ENCODE measurements around the gene CXADR. TPM values are rescaled to one million over a fixed set of nuclear protein-coding genes. Genes with fewer than 3 reads are reported as not detected.
"Not testable (repeated sequence)": the region's sequence is repeated elsewhere in the genome, so short reads cannot be mapped to it uniquely, and the experiment has no call there.

Gene CXADR
- total RNA-seq (2014; rRNA removed; shearing (Covaris generic)), result 11.7 and 14.3 TPM in 2 replicates
- polyA plus RNA-seq (2015; cell fraction: cytosol; rRNA removed), result 0.47 and 0.66 TPM in 2 replicates
- 0.33 and 0.78 TPM in 2 replicates for polyA plus RNA-seq (2015; cell fraction: nucleus; rRNA removed)

DNA sequence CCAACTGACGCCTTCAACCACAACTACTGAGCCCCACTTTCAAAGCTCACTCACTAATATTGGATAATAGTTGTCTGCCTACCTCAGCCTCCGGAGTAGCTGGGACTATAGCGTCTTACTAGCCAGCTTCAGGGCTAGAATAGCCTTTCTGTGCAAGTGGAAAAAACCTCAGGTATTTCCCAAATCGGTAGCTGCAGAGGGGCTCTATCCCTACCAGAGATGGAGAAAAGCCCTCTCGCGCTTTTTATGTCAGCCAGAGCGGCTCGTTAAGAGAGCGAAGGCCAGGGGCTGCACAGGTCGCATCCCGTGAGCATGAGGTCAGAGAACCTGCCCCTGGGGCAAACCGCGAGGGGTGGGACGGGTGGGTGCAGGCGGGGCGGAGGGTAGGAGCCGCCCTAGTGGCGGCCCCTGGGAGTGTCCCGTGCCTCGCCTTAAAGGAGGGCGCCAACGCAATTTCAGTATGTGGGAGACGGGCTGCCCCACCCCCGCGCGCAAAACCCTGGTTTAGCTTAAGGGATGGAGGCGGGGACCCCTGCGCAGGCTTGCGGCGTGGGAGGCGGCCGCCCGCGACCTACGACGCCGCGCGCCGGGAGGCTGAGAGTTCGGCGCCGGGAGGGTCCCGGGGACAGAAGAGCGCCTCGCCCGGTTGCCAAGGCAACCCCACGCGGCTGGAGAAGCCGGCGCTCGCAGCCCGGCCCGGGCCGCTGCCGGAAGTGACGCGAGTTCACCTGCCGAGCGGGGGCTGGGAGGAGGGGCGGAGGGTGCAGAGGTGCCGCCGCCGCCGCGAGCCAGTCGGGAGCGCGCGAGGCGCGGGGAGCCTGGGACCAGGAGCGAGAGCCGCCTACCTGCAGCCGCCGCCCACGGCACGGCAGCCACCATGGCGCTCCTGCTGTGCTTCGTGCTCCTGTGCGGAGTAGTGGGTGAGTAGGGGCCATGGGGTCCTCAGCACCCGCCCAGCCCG, at the start of gene CXADR:
Gene CXADR, plus strand, starts transcription at position 791 of the 961 bp plus-strand sequence. Its CDS starts 87 bp downstream, at position 878.
- DNase-seq (ENCODE audit: low read depth), result peak; percentile 72

DNA sequence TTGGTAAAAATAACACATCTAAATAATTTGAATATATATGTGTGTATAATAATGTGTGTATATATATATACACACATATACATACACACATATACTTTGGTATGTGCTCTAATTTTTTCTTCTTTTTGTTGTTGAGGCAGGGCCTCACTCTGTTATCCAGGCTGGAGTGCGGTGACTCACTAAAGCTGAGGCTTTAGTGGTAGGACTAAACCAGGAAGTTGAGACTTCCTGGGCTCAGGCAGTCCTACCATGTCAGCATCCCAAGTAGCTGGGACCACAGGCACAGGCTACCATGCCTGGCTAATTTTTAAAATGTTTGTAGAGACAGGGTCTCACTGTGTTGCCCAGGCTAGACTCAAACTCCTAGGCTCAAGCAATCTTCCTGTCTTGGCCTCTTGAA, 46.7 kb upstream of the CXADR start:
- peak; percentile 83 for DNase-seq (ENCODE audit: low read depth)

DNA sequence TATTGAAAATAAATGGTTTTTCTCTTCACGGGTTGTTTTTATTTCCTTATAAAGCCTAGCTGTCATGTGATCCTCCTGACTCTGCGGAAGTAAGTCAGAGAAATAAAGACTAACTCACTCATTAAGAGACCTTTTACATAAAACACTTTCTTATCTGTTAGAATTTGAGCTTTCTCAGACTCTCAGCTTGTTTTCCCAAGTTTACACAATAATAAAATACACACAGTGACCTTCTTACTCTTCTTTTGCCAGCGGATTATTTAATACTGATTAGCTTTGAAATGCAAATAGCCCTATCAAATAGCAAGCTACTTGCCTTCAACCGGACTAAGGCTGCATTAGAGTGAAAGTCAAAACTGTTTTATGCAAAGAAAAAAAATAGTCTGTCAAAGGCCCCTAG, 45.5 kb upstream of the CXADR start:
- DNase-seq (ENCODE audit: low read depth), result no peak

DNA sequence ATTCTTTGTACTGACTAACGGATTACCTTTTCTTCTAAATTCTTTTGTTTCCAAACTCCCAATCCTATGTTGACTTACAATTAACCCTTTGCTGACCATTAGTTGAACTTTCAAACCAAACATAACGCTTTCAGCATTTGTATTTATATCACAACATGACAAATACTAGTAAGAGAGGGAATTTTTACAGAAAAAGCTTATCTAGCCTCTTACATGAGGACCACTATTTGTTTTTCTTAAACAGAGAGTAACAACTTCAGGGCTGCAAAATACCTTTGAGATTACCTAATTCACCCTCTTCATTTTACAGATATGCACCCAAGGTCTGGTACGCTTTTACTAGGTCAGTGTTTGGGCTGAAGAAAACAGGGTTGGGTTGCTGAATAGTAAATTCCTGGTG, 45.0 kb upstream of the CXADR start:
- no peak for DNase-seq (ENCODE audit: low read depth)

DNA sequence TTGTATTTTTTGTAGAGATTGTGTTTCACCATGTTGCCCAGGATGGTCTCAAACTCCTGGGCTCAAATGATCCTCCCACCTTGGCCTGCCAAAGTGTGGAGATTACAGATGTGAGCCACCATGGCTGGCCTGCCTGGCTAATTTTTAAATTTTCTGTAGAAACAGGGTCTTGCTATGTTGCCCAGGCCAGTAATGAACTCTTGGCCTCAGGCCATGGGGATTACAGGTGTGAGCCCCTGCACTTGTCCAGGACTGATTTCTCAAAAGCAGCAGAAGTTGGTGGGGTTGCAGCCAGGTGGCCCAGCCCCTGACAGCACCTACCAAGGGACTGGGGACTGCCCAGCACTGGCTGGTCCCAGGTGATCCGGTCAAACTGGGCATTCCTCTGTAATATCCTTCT, 44.1 kb upstream of the CXADR start:
- DNase-seq (ENCODE audit: low read depth), result no peak

DNA sequence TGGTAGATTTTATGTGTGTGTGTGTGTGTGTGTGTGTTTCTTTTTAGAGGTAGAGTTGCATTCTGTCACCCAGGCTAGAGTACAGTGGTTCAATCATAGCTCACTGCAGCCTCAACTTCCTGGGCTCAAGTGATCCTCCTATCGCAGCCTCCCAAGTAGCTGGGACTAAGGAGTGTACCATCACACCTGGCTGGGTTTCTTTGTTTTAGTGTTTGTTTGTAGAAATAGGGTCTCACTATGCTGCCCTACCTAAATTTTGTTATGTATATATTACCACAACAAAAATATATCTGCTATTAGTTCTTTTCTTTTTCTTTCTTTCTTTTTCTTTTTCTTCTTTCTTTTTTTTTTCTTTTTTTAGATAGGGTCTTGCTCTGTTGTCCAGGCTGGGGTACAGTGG, 43.1 kb upstream of the CXADR start:
- DNase-seq (ENCODE audit: low read depth), result no peak

DNA sequence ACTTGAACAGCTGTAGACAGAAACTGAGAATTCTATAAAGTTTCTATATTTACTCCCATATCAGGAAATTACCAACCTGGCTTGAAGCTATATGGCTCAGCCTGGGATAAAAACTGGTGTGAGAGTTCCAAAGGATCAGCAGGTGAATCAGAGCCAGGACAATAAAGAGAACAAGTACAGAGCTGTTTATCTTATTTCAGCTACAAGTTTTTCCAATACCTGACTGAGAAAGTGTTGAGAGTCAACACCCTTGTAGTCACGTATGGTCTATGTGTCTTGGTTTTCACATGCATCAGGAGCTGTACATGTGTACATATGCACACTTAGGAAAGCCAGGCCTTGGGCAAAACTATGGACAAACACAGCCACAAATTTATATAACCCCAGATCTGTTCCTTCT, 40.7 kb upstream of the CXADR start:
- DNase-seq (ENCODE audit: low read depth), result no peak

DNA sequence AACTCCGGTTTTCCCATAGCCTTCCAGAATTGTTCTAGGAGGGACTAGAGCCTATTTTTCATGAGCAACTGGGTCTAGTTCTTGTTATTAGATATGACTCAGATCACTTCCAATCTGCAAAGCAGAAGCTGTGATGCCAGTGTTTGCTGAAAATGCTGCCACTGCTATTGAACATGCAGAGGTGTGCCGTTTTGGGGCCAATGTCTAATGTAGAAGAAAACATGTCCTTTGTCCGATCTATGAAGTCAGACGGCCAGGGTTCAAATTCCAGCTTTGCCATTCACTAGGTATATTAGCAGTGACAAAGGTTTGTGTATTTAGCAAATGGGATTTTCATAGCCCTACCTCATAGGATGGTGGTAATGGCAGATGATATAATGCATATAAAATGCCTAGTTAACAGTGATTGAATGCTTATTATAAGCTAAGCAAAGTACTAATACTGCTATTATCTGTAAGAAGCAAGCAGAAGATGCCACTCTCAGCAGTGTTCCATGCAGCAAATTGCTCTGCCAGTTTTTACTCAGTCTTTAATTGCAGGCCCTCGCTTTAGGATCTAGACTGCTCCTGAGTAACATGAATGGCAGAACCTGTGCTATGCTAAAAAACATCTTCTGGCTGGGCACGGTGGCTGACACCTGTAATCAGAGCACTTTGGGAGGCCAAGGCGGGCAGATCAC, 40.1 kb upstream of the CXADR start:
- no peak for DNase-seq (ENCODE audit: low read depth)

DNA sequence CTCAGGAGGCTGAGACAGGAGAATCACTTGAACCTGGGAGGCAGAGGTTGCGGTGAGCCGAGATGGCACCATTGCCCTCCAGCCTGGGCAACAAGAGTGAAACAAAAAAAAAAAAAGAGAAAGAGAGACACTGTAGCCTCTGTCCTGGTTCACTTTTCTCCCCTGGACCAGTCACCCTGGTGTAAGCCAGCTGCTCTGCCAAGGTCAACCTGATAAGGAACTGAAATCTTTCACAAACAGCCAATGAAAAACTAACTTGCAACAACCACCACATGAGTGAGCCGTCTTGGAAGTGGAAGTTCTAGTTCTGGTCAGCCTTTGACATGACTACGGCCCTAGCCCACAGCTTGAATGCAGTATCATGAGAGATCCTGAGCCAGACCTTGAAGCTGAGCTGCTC, 36.8 kb upstream of the CXADR start:
- no peak for DNase-seq (ENCODE audit: low read depth)

DNA sequence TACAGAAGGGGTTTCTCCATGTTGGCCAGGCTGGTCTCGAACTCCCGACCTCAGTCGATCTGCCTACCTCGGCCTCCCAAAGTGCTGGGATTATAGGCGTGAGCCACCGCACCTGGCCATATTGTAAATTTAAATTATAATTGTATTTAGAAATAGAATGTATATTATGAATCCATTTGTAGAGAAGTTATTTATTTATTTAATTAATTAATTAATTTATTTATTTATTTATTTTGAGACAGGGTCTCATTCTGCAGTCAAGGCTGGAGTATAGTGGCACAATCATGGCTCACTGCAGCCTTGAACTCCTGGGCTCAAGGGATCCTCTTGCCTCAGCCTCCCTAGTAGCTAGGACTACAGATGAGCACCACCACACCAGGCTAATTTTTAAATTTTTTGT, 34.7 kb upstream of the CXADR start:
- not testable (repeated sequence) for DNase-seq (ENCODE audit: low read depth)

DNA sequence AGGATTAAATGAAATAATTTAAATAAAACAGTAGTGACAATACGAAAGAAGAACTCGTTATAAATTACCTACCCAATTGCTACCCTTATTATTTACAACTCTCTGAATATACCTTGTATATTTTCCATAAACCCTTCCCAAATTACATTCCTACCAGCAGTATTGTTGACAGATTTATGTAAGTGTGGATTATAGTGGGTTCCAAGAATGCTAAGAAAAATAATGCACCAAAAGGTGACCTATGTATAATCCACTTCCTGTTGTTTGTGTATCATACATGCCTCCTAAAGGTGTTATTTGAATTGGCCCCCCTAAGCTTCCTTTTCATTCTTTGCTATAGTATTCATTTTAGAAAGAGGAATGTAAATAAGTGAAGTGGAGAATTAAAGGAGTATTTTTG, 33.2 kb upstream of the CXADR start:
- no peak for DNase-seq (ENCODE audit: low read depth)

DNA sequence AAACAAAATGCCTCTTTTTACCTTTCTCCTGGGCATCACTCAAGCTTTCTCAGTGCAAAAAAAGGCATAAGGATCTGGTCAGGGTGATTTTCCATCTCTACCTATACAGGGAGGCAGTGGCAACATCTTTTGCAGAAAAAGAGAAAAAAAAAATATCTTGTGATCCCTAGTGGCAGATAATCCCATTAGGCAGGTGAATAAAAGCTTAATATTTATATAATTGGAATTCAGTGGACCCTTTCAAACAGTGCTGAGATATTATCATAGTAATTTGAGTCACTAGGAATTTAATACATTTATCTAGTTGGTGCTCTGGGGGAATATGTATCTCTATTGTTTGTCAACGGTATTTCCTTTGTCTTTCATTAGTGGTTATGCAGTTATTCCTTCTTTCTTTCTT, 29.9 kb upstream of the CXADR start:
- no peak for DNase-seq (ENCODE audit: low read depth)

DNA sequence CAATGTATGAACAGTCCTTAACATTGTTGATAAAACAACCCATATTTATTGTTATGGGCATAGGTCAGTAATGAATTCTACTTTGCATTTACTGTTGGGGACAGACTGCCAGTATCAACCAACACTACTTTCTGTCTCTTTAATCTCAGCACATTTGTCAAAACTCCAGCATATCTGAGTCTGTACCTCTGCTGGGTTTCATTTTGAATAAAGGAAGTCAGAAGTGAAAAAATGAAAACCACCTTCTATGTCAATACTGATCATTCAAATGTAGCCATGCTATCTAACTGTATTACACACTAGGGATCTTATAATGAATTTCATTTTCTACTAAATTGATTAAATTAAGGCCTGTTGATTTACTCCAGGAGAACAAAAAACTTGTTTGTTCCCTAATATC, 24.2 kb upstream of the CXADR start:
- DNase-seq (ENCODE audit: low read depth), result no peak

DNA sequence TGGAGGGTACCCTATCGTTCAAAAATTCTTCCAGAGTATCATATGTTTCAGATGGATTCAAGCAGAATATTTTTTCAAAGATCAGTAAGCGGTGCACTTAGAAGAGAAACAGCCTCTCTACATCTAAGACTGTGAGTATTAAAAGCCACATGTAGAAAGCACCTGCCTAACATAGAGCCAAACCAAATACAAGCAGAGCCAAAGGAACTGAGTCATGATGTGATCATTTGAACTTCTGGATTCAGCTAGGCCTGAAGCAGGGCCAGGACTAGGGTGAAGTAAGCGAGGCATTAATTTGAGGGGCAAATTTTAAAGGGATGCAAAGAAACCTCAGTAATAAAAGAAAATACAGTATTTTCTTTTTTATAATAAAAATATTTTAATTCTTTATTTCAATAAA, 23.3 kb upstream of the CXADR start:
- DNase-seq (ENCODE audit: low read depth), result peak; percentile 91

DNA sequence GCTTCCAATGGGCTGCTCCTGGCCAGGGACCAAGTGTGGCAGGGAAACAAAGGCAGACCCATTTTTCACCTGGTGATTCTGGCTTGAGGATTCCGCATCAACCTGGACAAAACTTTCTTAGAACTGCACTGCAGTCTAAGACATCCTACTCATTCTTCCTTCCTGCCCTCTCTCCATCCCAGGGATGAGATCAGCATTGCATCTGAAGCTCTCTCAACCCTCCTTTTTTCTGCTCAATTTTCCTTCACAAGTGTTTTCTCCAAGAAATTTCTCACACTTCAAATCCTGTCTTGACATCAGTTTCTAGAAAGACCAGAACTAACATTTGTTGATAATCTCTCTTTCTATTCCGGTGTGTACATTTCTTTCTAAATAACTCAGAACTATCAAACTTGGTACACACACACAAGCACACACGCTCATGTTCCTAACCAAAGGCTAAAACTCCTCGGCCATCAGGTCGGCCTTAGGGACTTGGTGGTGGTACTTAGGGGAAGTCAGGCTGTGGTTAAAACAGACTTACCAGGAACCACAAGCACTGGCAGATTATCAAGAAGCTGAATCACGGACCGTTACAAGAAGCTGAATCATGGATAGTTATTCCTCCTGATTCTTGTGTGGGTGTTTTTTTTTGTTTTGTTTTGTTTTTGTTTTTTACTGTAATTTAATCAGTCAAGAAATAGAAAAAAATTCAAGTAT, 21.0 kb upstream of the CXADR start:
- DNase-seq (ENCODE audit: low read depth), result peak; percentile 96

DNA sequence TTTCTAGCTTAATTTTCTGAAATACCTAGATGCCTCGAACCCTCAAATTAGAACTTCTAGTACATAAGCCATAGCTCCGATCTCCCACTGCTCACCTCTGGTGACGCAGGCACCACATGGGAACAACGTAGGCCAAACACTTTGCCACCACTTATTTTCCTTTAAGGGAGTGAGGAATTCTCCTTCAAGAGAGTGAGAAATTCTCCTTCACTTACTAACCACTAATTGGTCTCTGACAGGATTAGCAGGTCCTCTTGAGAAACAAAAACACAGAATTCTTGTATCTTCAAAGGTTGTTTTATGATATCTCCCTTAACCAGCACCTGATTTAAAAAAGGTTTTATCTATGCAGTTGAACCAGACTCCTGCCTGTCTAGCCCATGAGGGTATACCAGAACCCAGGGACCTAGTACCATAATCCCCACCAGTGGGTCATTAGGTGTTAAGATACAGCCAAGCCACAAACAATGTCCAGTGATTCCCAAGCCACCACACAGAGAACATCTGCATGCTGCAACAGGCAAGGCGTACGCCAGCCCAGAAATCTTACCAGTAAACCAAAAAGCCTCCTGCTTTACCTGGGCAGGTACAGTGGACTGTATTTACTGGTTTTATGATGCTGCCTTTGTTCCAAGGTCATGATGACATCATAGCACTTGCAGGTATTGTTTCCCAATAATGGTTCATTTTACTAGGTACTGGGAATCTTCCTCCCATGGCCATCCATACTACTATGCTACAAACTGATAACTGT, 20.3 kb upstream of the CXADR start:
- DNase-seq (ENCODE audit: low read depth), result no peak

DNA sequence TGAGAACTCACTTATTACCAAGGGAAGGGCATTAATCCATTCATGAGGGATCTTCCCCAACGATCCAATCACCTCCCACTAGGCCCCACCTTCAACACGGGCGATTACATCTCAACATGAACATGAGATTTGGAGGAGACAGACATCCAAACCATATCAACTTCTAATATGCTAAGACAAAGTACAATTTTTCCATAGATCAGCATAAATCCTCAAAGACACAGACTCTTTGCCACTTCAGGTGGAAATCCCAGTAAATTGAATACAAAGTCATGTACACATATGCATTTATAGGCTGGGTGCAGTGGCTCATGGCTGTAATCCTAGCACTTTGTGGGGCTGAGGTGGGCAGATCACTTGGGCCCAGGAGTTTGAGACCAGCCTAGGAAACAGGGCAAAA, 18.8 kb upstream of the CXADR start:
- no peak for DNase-seq (ENCODE audit: low read depth)

DNA sequence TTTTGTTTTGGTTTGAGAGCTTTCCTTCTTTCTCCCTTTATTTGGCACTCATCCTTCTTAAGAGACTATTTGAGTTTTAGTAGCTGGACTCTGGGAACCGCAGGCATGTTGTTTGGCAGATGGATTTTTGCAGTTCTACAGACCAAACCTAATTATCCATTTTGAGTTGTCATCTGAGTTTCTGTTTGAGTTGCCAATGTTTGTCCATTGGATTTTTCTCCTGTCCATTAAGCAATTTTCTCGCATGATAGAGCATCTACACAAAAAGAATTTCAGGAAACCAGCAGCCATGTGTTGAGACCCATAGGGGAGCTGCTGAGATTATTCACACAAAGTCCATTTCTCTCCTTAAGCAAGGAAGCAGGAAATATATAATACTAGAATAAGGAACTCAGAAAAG, 17.2 kb upstream of the CXADR start:
- no peak for DNase-seq (ENCODE audit: low read depth)

DNA sequence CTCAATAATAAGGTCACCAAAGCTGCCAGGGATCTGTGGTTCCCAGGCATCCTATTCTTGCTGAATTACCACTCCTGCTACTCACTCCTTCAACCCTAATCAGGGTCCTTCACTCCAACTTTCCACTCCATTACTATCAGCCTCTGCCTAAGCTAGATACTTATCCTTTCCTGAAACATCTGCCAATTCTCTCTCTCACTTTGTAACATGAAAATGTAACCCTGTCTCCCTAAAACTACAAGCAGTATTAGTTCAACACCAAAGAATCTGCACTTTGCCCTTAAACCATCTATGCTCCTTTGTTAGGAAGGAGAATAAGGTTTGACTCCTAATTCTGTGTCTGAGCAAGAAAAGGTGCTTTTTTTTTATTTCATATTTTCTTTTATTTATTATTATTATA, 15.5 kb upstream of the CXADR start:
- DNase-seq (ENCODE audit: low read depth), result no peak

DNA sequence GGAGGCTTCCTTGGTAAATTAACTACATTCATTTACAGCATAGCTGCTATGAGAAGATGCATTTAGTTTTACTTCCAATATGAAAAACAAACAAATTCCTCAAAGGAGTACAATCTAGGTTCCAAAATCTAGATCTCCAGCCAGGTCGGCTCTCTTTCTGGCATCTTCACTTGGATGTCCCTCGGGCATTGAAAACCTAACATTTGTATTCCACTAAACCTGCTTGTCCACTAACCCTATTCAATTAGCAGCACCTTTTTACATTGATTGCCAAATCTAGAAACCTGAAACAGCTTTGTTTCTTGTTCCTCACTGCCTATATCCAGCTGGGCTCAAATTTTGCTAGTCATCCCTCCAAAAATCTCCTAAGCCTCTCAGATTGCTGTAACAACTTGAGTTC, 14.3 kb upstream of the CXADR start:
- no peak for DNase-seq (ENCODE audit: low read depth)

All from HT1080 (cell line).